Activated T-cell treated with anti-CD3 and anti-CD28 coated beads, Interleukin-2, amount 50 U/mL, for 4 hours (primary cell): Measurements from ENCODE around the gene GPER1. TPM values are rescaled to one million over a fixed set of nuclear protein-coding genes. Genes with fewer than 3 reads are reported as not detected.
"Not testable (repeated sequence)": the region's sequence is repeated elsewhere in the genome, so short reads cannot be mapped to it uniquely, and the experiment has no call there.

ENCODE experiments used
- ATAC-seq, 2 donors: fragments of 200-7000 bp; cut with Tn5 transposase; one replicate each; pipeline ENCODE4 v1.10.0; 2021
- DNase-seq: peaks from one replicate; pipeline ENCODE4 v3.0.0-alpha.2; 2020
- H3K27me3 Mint-ChIP-seq: one replicate; pipeline ENCODE4 v1.8.0; 2021; ENCODE audit warnings: low read depth, mixed read lengths
- H3K36me3 Mint-ChIP-seq: one replicate; pipeline ENCODE4 v1.8.0; 2022; ENCODE audit warnings: mixed read lengths; ENCODE audit not compliant: insufficient read depth
- H3K4me1 Mint-ChIP-seq: one replicate; pipeline ENCODE4 v1.8.0; 2021; ENCODE audit warnings: low read depth, mixed read lengths
- H3K4me3 Mint-ChIP-seq: one replicate; pipeline ENCODE4 v1.8.0; 2021; ENCODE audit warnings: mild to moderate bottlenecking, moderate library complexity, mixed read lengths
- H3K9me3 Mint-ChIP-seq: one replicate; pipeline ENCODE4 v1.8.0; 2021; ENCODE audit warnings: mixed read lengths
- total RNA-seq, 3 donors: library from RNA; stranded (reverse); gene quantifications; one replicate each; pipeline ENCODE4 v1.2.1, GENCODE V29; 2021

GPER1 gene
- total RNA-seq, 3 donors from 2014 or later = 0.08 to 0.11 (median 0.08) TPM

GRCh38 chr7:1106063-1106792 lies 18.3 kb downstream of the GPER1 start:
- DNase-seq (no peak), ATAC-seq (no peak)
- Mint-ChIP-seq H3K27me3 (no peaks in the 10 kb centered on the region), H3K4me3 (no peak overlapping the region), H3K9me3 (no peaks in the 10 kb centered on the region), H3K4me1 (peaks cover 17% of the 10 kb centered on the region), H3K36me3 (no peaks in the 10 kb centered on the region)

DNA sequence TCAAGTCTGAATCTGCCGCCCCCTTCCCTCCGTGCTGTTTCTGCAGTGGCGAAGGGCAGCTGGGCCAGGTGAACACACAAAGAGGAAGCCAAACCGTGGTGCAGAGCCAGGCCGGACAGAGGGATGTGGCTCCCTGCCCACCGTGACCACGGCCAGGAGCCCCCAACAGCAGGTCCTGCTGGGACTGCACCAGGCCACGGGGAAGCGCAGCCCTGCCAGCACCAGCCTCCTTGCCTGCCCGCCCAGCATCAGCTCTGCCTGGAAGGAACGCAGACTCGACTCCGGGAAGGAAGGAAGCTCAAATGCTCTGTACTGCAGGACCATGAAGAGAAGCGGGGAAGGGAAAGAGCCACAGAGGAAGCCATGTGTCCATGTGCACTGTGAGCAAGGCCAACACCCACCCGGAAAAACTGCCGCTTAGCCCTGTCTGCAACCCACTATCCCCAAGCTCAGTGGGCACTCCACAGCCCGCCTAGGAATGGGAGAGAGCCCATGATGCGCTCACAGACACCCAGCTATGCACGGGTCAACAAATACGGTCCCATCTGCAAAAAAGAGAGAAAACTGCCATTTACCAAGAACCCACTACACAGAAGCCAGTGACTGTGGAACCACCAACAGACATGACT lies 19.0 kb downstream of the GPER1 start:
- no peak overlapping the region for H3K4me3 Mint-ChIP-seq
- no peaks in the 10 kb centered on the region for H3K9me3 Mint-ChIP-seq
- H3K27me3 Mint-ChIP-seq = no peaks in the 10 kb centered on the region
- ATAC-seq (no peak), DNase-seq (no peak)
- H3K36me3 Mint-ChIP-seq = no peaks in the 10 kb centered on the region
- peaks cover 17% of the 10 kb centered on the region for H3K4me1 Mint-ChIP-seq

- DNase-seq = no peak
- no peak overlapping the region for H3K4me3 Mint-ChIP-seq
- H3K27me3 Mint-ChIP-seq = no peaks in the 10 kb centered on the region
Observed at GRCh38 chr7:1108264-1108920, 20.5 kb downstream of the GPER1 start.

GRCh38 chr7:1109581-1110310 lies 21.8 kb downstream of the GPER1 start:
- H3K9me3 Mint-ChIP-seq = no peaks in the 10 kb centered on the region
- H3K27me3 Mint-ChIP-seq = no peaks in the 10 kb centered on the region
- H3K36me3 Mint-ChIP-seq = no peaks in the 10 kb centered on the region
- peaks cover 6% of the 10 kb centered on the region for H3K4me1 Mint-ChIP-seq
- no peak overlapping the region for H3K4me3 Mint-ChIP-seq
- no peak for ATAC-seq
- no peak for DNase-seq

More at GRCh38 chr7:1108264-1108920, 20.5 kb downstream of the GPER1 start:
- ATAC-seq = no peak
- Mint-ChIP-seq H3K36me3 (no peaks in the 10 kb centered on the region), H3K9me3 (no peaks in the 10 kb centered on the region), H3K4me1 (peaks cover 10% of the 10 kb centered on the region)

GRCh38 chr7:1110358-1110757 lies 22.4 kb downstream of the GPER1 start:
- ATAC-seq (no peak), DNase-seq (no peak)
- Mint-ChIP-seq H3K4me1 (no peaks in the 10 kb centered on the region), H3K9me3 (no peaks in the 10 kb centered on the region), H3K27me3 (no peaks in the 10 kb centered on the region), H3K4me3 (no peak overlapping the region), H3K36me3 (no peaks in the 10 kb centered on the region)

DNA sequence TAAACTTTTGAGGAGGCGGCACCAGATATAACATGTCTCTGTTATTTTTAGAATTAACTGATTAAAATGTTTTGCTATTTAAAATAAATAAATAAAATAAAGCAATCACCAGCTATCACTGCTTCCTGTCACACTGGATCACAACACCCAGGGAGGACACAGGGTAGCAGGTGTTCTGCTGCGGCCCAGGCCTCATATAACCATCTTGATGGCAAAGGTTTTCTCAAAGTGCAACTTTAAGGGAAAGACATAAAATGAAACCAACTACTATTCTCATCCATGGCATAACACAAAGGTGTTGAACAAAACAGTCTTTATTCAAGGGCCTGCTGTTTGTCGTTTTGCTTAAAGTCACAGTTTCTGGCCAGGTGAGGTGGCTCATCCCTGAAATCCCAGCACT lies 23.2 kb downstream of the GPER1 start:
- Mint-ChIP-seq H3K36me3 (no peaks in the 10 kb centered on the region), H3K27me3 (no peaks in the 10 kb centered on the region)

GRCh38 chr7:1112109-1112508 lies 24.2 kb downstream of the GPER1 start:
- Mint-ChIP-seq H3K27me3 (no peaks in the 10 kb centered on the region), H3K4me3 (no peak overlapping the region), H3K4me1 (no peaks in the 10 kb centered on the region), H3K9me3 (no peaks in the 10 kb centered on the region), H3K36me3 (no peaks in the 10 kb centered on the region)
- ATAC-seq (no peak), DNase-seq (no peak)

More for the DNA sequence above, 23.2 kb downstream of the GPER1 start:
- H3K4me3 Mint-ChIP-seq = no peak overlapping the region
- ATAC-seq (no peak), DNase-seq (no peak)
- H3K9me3 Mint-ChIP-seq = no peaks in the 10 kb centered on the region
- no peaks in the 10 kb centered on the region for H3K4me1 Mint-ChIP-seq

DNA sequence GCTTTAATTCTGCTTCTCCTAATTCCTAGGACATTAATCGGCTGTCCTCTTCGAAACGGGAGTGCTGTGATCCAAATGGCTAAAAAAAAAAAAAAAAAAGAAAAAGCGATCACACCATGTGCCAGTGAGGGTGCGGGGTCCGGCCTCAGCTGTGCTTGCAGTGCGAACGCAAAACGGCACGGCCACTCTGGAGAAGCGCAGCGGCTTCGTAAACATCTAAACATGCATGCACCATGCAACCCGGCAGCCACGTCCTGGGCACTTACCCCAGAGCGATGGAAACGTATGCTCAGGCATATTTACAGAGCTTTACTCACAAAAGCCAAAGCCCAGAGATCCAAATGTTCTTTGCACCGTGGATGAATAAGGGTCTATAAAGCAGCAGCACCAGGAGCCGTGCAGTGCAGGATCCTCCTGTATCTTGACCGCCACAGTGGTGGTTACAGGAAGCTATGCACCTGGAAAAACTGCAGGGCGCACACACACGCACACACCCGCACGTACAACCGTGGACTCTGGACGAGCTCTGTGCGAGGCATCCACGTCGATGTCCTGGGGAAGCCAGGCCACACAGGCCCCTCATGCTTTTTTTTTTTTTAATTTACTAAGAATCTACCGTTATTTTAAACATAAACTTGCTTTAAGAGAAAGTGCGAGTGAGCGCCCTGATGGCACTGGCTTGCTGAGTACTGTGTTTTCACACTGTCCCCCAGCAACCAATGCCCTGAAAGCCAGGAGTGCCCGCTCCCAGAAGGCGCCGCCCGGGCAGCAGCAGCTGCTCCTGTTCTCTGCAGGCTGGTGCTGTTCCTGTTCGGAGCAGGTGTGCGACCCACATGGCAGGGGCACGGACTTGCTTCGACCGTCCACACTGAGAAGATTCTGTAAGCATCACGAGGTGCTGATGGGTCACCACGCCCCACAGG lies 25.0 kb downstream of the GPER1 start:
- Mint-ChIP-seq H3K36me3 (no peaks in the 10 kb centered on the region), H3K27me3 (no peaks in the 10 kb centered on the region), H3K9me3 (no peaks in the 10 kb centered on the region), H3K4me1 (no peaks in the 10 kb centered on the region), H3K4me3 (no peak overlapping the region)
- ATAC-seq = no peak
- DNase-seq = no peak

DNA sequence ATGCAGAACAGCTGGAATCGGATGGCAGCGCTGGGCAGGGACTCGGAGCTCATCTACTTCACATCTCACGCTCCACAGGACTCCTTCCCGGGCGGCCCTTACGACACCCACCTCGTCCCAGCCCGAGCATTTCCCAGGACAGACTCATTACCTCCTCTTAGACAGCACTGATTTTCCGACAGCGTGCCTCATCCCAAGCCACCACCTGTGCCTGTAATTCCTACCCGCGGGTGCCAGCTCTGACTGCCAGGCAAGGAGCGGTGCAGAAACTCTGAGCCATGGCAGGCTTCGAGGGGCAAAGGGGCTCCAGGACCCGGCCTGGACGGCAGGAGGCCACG lies 25.6 kb downstream of the GPER1 start:
- Mint-ChIP-seq H3K4me3 (no peak overlapping the region), H3K36me3 (no peaks in the 10 kb centered on the region), H3K27me3 (no peaks in the 10 kb centered on the region), H3K9me3 (no peaks in the 10 kb centered on the region), H3K4me1 (no peaks in the 10 kb centered on the region)
- DNase-seq (no peak), ATAC-seq (no peak)

- no peaks in the 10 kb centered on the region for H3K36me3 Mint-ChIP-seq
- no peak for ATAC-seq
- no peaks in the 10 kb centered on the region for H3K9me3 Mint-ChIP-seq
- peaks cover 2% of the 10 kb centered on the region for H3K4me1 Mint-ChIP-seq
- H3K4me3 Mint-ChIP-seq = no peak overlapping the region
- no peak for DNase-seq
- no peaks in the 10 kb centered on the region for H3K27me3 Mint-ChIP-seq
Observed at GRCh38 chr7:1114088-1114487, 26.2 kb downstream of the GPER1 start.

- no peak for ATAC-seq
- H3K9me3 Mint-ChIP-seq = no peaks in the 10 kb centered on the region
- no peak for DNase-seq
- peaks cover 6% of the 10 kb centered on the region for H3K4me1 Mint-ChIP-seq
- H3K27me3 Mint-ChIP-seq = no peaks in the 10 kb centered on the region
- H3K4me3 Mint-ChIP-seq = no peak overlapping the region
- H3K36me3 Mint-ChIP-seq = no peaks in the 10 kb centered on the region
Observed at GRCh38 chr7:1114505-1114904, 26.6 kb downstream of the GPER1 start.

GRCh38 chr7:1115171-1116045 lies 27.5 kb downstream of the GPER1 start:
- DNase-seq, H3K4me1 Mint-ChIP-seq, H3K27me3 Mint-ChIP-seq, ATAC-seq, H3K4me3 Mint-ChIP-seq, H3K9me3 Mint-ChIP-seq, H3K36me3 Mint-ChIP-seq: not testable (repeated sequence)

GRCh38 chr7:1116383-1117008 lies 28.6 kb downstream of the GPER1 start:
- H3K27me3 Mint-ChIP-seq, DNase-seq, ATAC-seq, H3K4me1 Mint-ChIP-seq, H3K9me3 Mint-ChIP-seq, H3K36me3 Mint-ChIP-seq, H3K4me3 Mint-ChIP-seq: not testable (repeated sequence)
